Nephron progenitor cell (in vitro differentiated cells): Measurements from ENCODE around the gene TAF6.

Experiments used
- DNase-seq: peaks from one replicate; pipeline ENCODE4 v3.0.0; 2021
- H3K27ac Mint-ChIP-seq: 2 replicates; pipeline ENCODE4 v1.8.0; 2021; ENCODE audit warnings: mild to moderate bottlenecking, moderate library complexity, mixed read lengths
- H3K27me3 Mint-ChIP-seq: 2 replicates; pipeline ENCODE4 v1.8.0; 2021; ENCODE audit warnings: mild to moderate bottlenecking, low read depth, mixed read lengths; ENCODE audit not compliant: poor library complexity
- H3K36me3 Mint-ChIP-seq: 2 replicates; pipeline ENCODE4 v1.8.0; 2021; ENCODE audit warnings: low read depth, mixed read lengths
- H3K4me1 Mint-ChIP-seq: 2 replicates; pipeline ENCODE4 v1.8.0; 2021; ENCODE audit warnings: mixed read lengths
- H3K4me3 Mint-ChIP-seq: 2 replicates; pipeline ENCODE4 v1.8.0; 2021; ENCODE audit warnings: mild to moderate bottlenecking, moderate library complexity, mixed read lengths
- H3K9me3 Mint-ChIP-seq: 2 replicates; pipeline ENCODE4 v1.8.0; 2021; ENCODE audit warnings: mild to moderate bottlenecking, moderate library complexity, mixed read lengths
- CTCF ChIP-seq: fragments of 200-600 bp; sonication (generic); IDR thresholded peaks from 2 replicates; pipeline ENCODE4 v1.5.0; 2021; ENCODE audit warnings: antibody characterized with exemption

The TAF6 gene

GRCh38 chr7:100090527-100091410 lies 28.4 kb downstream of the TAF6 start:
- Mint-ChIP-seq H3K4me3 (peak overlapping the region; percentile 94), H3K27me3 (no peaks in the 10 kb centered on the region), H3K9me3 (no peaks in the 10 kb centered on the region), H3K36me3 (peaks cover 60% of the 10 kb centered on the region), H3K27ac (peak overlapping the region; percentile 87), H3K4me1 (peaks cover 50% of the 10 kb centered on the region)
- no peak for TF ChIP-seq CTCF
- no peak for DNase-seq

GRCh38 chr7:100089458-100090196 lies 29.5 kb downstream of the TAF6 start:
- TF ChIP-seq CTCF, result no peak
- Mint-ChIP-seq H3K27me3 (peaks cover 8% of the 10 kb centered on the region), H3K4me1 (peaks cover 41% of the 10 kb centered on the region), H3K27ac (peak overlapping the region; percentile 70), H3K9me3 (no peaks in the 10 kb centered on the region), H3K4me3 (peak overlapping the region; percentile 94), H3K36me3 (peaks cover 49% of the 10 kb centered on the region)
- DNase-seq, result no peak

GRCh38 chr7:100088621-100089457 lies 30.3 kb downstream of the TAF6 start, which contains the start of gene COPS6:
TSS of gene COPS6 (plus strand) at chr7:100088969. CDS start at chr7:100088991, 22 bp downstream.
- Mint-ChIP-seq H3K27ac (peak within 1 kb of the TSS; percentile 97), H3K4me3 (peak within 1 kb of the TSS; percentile 94), H3K27me3 (peaks cover 13% of the 10 kb centered on the region), H3K4me1 (peaks cover 39% of the 10 kb centered on the region), H3K9me3 (no peaks in the 10 kb centered on the region), H3K36me3 (peaks cover 41% of the 10 kb centered on the region)
- DNase-seq, result peak; percentile 92
- TF ChIP-seq CTCF, result no peak

GRCh38 chr7:100088095-100088620 lies 31.0 kb downstream of the TAF6 start:
- H3K9me3 Mint-ChIP-seq, result no peaks in the 10 kb centered on the region

More at GRCh38 chr7:100088095-100088620, 31.0 kb downstream of the TAF6 start:
- no peak for DNase-seq
- H3K4me3 Mint-ChIP-seq, result peak overlapping the region; percentile 94
- H3K36me3 Mint-ChIP-seq, result peaks cover 34% of the 10 kb centered on the region
- H3K27me3 Mint-ChIP-seq, result peaks cover 19% of the 10 kb centered on the region
- H3K27ac Mint-ChIP-seq, result peak overlapping the region; percentile 97
- TF ChIP-seq CTCF, result no peak
- peaks cover 35% of the 10 kb centered on the region for H3K4me1 Mint-ChIP-seq
